Renal cortical epithelial cell (primary cell): Measurements from ENCODE around the gene NAIF1. TPM values are rescaled to one million over a fixed set of nuclear protein-coding genes. Genes with fewer than 3 reads are reported as not detected.
"Not testable (repeated sequence)": the region's sequence is repeated elsewhere in the genome, so short reads cannot be mapped to it uniquely, and the experiment has no call there.

Experiments used
- DNase-seq: peaks from one replicate; pipeline ENCODE4 v3.0.0-alpha.2; 2011; ENCODE audit warnings: low read depth
- total RNA-seq: library from RNA; depleted of rRNA; stranded (reverse); fragments of >200 nt; gene quantifications from 2 replicates; pipeline ENCODE4 v1.2.3, GENCODE V29; 2014

Gene NAIF1
- total RNA-seq, 1 donor from 2014 or later, result 13.5 TPM

GRCh38 chr9:128088253-128088945 is 21.3 kb upstream of the NAIF1 start:
- no peak for DNase-seq

DNA sequence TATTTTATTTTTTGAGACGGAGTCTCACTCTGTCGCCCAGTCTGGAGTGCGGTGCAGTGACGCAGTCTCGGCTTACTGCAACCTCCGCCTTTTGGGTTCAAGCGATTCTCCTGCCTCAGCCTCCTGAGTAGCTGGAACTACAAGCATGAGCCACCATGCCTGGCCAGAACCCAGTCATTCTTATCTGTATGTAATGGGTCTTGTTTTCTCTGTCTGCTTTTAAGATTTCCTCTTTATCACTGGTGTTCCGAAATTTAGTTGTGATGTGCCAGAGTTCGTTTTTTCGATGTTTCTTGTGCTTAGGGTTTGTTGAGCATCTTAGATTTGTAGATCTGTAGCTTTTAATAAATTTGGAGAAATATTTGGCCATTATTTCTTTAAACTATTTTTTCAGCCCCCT is 20.1 kb upstream of the NAIF1 start:
- no peak for DNase-seq

GRCh38 chr9:128085943-128086342 is 18.8 kb upstream of the NAIF1 start:
- DNase-seq, result no peak

DNA sequence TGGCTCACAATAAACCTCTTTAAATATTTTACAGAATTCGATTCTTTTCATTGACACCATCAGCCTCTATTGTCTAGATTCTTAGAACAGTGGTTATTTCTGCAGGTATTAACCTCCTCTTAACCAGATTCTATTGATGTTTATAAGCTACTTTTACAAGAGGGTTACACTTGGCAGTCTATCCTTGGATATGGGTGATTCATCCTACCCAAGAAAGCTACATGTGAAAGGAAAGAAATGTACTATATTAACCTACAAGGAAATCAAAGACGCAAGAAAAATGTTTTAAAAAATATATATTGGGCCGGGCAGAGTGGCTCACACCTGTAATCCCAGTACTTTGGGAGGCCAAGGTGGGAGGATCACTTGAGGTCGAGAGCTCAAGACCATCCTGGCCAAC is 17.6 kb upstream of the NAIF1 start:
- DNase-seq, result no peak

DNA sequence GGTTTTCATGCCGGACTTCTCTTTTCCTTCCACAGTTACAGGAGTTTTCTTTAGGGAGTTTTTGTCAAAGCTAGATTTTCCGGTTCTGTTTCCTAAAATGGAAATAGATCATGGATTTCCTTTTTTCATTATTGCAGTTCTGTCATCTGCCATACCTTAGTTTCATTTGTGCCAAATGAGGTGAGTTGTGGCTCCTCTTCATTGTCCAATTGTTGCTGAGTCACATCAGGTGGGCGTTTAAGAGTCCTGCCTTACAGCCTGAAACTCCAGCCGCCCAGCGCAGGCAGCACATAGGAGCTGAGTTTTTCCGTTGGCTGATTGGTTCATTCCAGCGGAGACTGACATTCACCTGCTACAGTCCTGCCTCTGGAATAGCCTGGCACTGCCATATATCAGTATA is 15.0 kb upstream of the NAIF1 start:
- DNase-seq, result peak; percentile 69

DNA sequence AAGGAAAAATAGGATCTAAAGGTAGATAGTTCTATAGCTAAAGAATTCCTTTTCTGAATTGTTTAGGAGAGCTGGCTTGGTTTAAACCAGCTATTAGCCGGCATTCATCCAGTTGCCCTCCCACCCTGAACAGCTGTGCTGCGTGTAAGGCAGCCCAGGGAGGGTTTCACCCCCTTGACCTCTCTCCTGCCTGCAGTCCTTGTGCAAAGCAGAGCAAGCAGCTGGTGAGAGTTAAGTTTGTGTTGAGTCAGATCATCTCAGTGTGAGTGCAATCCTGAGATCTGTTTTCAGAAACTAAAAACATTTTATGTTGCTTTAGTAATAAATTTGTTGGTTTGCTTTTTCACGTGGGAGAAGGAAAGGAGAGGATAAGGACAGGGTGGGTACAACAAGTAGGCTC is 13.9 kb upstream of the NAIF1 start:
- peak; percentile 61 for DNase-seq

GRCh38 chr9:128080206-128080605 is 13.1 kb upstream of the NAIF1 start:
- DNase-seq, result no peak

- peak; percentile 55 for DNase-seq
These were observed 11.6 kb upstream of the NAIF1 start for GRCh38 chr9:128078504-128079434.

DNA sequence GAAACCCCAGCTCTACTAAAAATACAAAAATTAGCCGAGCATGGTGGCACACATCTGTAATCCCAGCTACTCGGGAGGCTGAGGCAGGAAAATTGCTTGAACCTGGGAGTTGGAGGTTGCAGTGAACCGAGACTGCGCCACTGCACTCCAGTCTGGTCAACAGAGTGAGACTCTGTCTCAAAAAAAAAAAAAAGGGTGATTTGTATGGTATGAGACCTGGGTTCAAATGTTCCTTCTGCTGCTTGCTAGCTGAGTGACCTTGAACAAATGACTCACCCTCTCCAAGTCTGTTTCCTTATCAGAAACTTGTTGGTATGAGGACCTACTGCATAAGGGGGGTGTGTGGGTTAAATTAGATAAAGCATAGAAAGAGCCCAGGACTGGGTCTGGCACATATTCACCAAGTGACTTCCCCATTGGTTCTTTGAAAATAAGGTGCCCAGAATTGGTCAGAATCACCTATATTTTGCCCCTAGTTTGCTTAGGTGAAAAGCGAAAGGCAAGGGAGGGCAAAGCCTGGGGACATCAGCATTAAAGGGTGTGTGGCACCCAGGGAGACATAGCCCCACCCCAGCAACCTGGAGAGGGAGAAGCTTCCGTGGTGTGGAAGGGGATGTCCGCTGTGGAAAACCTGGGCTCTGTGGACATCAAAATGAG is 10.9 kb upstream of the NAIF1 start:
- DNase-seq, result no peak

GRCh38 chr9:128073253-128073886 is 6.2 kb upstream of the NAIF1 start:
- DNase-seq, result no peak

- peak; percentile 63 for DNase-seq
These were observed 5.3 kb upstream of the NAIF1 start for GRCh38 chr9:128072144-128073021.

- DNase-seq, result not testable (repeated sequence)
These were observed 4.4 kb upstream of the NAIF1 start for GRCh38 chr9:128071475-128071874.

- DNase-seq, result no peak
These were observed 3.8 kb upstream of the NAIF1 start for GRCh38 chr9:128070874-128071273.

DNA sequence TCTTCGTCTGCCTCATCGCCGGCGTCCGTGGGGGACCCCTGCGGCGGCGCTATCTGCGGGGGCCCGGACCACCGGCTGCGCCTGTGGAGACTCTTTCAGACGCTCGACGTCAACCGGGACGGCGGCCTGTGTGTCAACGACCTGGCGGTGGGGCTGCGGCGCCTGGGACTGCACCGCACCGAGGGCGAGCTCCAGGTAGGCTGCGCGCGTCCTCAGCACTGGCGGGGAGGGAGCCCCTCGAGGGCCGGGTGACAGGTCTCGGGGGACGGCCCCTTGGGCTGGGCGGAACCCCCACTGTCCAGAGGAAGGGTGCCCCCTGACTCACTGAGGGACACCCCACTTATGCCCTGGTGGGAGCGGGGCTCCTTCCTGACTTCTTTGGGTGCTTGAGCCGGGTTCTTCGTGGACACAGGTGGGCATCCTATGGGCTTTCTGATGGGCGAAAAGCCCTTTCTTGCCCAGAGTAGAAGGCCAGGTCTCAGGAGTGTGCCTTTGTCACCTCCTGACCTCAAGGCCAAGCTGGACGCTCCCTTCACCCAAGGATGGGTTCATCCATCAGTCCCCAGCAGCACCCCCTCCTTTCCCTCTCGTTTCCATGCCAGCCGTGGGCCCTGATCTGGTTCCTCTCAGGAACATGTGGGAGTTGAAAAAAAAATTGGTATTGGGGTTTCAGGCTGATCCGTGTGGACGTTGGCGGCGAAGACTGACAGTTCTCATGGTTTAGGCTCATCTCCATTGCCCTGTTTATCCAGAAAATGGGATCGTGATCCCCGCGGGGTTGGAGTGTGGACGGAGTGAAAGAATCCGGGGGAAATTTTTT is 1.5 kb upstream of the NAIF1 start:
- DNase-seq, result no peak

- peak; percentile 96 for DNase-seq
These were observed 695 bp upstream of the NAIF1 start, which contains the start of gene SLC25A25 for GRCh38 chr9:128067645-128068385. Gene SLC25A25 (plus strand): TSS chr9:128068232. CDS start chr9:128068320, 88 bp downstream.

GRCh38 chr9:128065907-128066712 is 1.0 kb downstream of the NAIF1 start:
- no peak for DNase-seq

GRCh38 chr9:128062846-128063831 is 4.0 kb downstream of the NAIF1 start:
- DNase-seq, result no peak
